GM21515 (cell line): Measurements from ENCODE around the gene CRIM1.

ENCODE experiments used
- ATAC-seq: cut with Tn5 transposase; IDR thresholded peaks from one replicate; pipeline ENCODE4 v1.9.1; 2021; ENCODE audit not compliant: unreplicated experiment

The CRIM1 gene

GRCh38 chr2:36451512-36451911 lies 95.9 kb downstream of the CRIM1 start:
- ATAC-seq: no peak

DNA sequence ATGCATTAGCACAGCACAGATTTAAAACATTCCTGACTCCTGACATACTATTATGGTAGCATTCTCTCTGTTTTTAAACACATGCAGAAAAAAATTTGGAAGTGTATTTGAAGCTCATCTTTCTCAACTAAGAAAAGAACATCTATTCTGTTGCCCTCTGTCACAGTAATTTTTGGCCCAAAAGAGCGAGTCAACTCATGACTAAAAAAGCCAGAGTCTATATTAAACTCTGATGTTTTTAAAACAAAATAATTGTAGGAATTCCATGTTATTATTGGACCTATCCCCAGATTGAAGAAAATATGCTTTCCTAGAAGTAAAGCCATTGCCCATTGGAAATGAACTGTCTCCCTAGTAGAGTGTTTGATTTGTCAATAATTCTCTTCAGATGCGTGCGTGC lies 96.7 kb downstream of the CRIM1 start:
- no peak for ATAC-seq

DNA sequence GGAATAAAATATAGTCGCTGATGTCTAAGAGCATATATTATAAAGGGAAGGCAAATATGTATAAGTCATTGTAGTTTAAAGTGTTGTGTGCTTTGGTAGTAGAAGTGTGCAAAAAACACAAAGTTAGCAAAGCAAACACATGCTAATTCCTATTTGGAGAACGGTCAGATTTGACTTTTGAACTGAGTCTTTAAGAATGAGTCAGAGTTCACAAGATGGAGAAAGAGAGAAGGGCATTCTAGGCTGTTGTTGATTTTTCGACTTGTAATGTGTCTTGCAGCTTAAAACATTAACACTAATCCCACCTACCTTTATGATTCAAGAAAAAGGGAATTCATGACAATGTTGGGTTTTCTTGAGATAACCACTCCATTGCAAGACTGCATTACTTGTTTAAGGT lies 98.1 kb downstream of the CRIM1 start:
- ATAC-seq: no peak

DNA sequence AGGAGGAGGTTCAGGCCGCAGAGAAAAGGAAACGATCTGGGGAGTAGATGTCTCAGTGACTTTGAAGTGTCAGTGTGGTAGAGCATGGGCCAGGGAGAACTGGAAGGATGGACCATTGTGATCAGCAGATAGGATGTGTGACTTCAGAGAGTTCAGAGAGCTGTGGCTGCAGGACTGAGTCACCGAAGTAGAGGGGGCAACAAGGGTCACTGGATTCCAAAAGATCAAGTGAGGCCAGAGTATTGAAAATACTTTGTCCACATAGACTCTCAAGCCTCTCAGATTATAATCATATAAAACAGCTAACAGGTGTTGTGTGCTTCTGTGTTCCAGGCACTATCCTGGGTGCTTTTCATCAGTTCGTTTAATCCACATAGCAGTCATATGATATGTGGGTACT lies 99.4 kb downstream of the CRIM1 start:
- ATAC-seq: no peak

GRCh38 chr2:36455788-36456187 lies 100.2 kb downstream of the CRIM1 start:
- ATAC-seq: no peak

DNA sequence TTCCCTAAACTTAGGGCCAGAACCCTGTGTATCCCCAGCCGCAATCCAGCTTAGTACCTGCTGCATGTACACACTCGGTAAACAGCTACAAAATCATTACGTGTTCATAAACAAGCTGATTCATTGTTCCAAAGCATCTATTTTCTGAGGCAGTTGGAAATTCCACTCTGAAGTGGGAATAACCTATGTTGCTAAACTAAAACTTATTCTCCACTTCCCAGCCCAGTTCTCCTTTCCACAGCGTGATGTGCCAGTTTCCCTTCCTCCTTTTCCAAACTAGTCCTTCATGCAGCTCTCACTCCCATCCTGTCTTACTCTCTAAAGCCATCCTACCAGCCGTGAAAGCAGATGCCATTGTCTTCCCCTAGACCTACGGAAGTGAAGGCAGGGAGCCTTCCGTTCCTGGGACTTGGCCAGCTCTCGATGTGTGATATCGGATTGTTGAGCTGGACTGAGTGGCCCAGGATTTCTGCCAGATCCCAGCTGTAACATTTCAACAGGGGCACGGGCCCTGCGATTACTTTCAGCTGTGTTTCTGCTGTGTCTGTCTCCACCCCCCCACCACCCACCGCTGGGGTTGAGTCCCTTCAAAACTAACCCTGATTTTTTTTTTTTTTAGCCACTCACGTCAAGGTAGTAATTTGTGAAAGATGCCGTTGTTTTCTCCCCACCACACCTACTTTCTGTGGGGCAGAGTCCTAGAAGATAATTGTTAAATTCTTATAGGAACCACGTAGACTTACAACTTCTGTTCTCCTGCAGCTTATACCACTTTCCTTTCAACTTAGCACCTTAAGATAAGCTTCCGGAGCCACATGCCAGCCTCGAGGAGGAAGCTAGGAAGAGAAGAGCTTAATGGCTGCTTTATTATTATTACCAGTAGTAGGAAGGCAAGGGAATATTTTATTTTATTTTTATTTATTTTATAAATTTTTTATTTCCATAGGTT lies 100.9 kb downstream of the CRIM1 start:
- no peak for ATAC-seq

GRCh38 chr2:36458106-36458505 lies 102.5 kb downstream of the CRIM1 start:
- no peak for ATAC-seq

DNA sequence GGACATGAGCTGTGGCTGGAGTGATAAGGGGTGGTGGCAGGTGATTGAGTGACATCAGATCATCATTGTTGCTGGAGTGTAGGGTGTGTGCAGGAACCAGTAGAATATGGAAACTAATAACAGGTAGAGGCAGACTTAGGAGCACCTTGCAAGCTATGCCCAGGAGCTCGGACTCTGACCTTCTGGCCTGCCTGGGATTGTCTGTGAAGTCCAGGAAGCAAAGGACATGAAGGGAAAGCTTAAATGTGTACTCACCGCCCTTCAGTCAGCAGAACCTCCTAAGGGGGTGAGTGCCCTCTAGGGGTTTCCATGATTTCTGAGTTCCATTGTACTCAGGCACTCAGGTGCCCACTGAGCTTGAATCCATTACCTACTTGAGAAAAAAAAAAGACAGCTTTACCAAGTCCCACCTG lies 104.2 kb downstream of the CRIM1 start:
- no peak for ATAC-seq

DNA sequence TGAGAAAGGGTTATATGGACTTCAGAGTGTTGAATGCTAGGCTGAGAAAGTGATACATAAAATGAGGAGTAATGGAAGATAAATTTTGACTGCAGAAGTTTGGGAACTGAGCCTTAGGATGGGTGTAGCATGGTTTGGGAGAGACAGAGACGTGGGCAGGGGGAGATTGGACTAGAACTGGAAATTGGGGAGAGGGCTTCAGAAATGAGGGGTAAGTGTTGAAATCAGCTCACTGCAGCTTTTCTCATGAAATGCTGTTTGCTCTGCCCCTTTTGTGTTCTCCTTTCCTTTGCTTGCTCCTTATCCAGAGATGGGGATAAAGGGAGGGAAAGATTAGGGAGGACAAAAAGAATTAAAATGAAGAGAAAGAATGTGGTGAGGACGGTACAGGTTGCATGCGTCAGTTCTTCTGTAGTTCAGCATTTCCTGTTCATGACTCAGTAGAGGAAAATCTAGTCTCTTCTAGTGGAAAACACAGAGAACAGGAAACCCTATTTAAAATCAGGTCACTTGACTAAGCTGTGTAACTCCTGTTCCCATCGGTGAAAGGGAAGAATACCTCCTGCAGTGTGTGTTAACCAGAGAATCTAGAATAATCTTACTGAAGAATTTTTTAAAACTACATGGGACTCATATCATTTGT lies 105.6 kb downstream of the CRIM1 start:
- peak; percentile 53 for ATAC-seq

- ATAC-seq: no peak
These were observed 106.8 kb downstream of the CRIM1 start for GRCh38 chr2:36462311-36462935.

GRCh38 chr2:36463365-36463764 lies 107.8 kb downstream of the CRIM1 start:
- ATAC-seq: no peak

- no peak for ATAC-seq
These were observed 108.6 kb downstream of the CRIM1 start for GRCh38 chr2:36464006-36464721.

- ATAC-seq: no peak
These were observed 110.6 kb downstream of the CRIM1 start for GRCh38 chr2:36466135-36466534.

- ATAC-seq: no peak
These were observed 113.0 kb downstream of the CRIM1 start for GRCh38 chr2:36468463-36469105.

DNA sequence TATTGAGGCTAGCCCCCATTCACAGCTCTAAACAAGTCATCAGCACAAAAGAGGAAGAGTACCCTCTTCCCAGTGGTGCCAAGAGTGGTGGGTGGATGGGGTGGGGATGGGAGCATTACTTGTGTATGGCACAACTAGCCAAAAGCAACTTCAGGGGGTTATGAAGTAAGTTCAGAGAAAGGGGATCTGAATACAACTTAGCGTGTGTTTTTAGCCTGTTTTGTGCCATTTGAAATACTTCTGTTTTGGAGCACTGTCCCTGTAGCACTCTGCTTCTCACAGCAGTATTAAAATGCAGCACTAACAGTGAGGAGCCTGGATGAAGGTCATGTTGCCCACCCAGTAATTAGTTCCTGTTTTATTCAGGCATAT lies 113.5 kb downstream of the CRIM1 start:
- no peak for ATAC-seq

DNA sequence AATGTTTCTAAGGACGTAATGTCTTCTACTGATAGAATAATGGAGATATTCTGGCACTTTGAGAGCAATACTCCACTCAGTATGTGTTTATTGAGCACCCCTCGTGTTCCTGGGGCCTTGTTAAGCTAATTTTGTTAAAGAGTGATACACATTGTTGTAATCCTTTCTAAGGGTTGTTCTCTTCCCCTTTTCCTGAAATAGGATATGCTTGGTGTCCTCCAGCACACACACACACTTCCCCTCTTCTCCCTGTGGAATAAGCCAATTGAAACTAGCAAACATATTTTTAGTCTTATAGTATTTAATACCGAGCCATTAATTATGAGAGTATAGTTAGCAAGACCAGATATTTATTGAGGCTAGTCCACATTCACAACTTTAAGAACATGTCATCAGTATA lies 114.1 kb downstream of the CRIM1 start:
- ATAC-seq: no peak

DNA sequence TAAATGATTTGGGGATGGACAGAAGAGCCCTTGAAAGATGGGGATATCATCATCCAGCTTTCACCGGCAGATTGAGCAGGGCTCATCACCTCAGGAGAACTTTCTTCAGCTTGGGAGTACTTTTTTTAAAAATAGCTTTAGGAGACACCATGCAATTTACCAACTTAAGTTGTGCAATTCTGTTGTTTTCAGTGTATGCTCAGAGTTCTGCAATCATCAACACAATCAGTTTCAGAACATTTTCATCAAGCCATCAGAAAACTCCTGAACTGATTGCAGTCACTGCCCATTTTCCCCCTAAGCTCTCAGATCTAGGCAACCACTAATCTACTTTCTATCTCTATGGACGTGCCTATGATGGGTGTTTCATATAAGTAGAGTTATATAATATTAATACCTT lies 117.7 kb downstream of the CRIM1 start:
- no peak for ATAC-seq

DNA sequence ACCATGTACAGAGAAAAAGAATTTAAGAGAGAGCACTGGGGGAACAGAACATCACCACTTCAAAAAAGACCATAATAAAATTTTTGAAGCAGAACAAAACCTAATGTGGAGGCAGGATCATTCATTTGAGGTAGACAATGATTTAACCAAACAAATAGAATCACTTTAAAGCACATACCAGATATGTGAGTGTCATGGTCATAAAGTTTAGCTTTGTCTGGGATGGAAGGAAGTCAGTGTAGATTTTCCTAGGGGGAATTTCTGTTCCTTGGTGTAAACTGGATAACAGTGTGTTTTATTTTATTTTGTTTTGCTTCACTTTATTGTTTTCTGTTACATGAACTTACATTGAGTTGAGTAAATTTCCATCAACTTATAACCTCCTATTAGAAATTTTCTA lies 120.8 kb downstream of the CRIM1 start:
- ATAC-seq: no peak

DNA sequence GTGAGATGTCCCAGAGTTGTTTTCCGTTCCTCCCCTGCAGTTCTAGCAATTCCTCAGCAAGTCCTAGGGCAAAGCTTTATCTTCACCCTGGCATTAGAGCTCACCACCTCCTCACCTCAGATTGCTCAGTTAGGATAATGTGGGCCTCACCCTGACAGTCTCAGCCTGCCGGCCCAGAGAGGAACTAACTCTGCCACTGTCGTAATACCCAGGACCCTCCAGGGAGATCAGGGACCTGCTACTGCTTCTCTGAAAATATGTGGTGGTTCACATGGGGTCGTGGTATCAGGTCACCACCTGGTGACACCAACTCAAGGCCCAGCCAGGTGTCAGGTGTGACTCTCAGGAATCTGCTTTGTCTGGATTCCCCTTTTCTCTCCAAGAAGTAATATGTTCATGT lies 121.7 kb downstream of the CRIM1 start:
- ATAC-seq: no peak

GRCh38 chr2:36477746-36478145 lies 122.2 kb downstream of the CRIM1 start:
- no peak for ATAC-seq

GRCh38 chr2:36478332-36478738 lies 122.8 kb downstream of the CRIM1 start:
- ATAC-seq: no peak
